Measurements from ENCODE around the gene SLC4A3. TPM values are rescaled to one million over a fixed set of nuclear protein-coding genes. Genes with fewer than 3 reads are reported as not detected.

Gene SLC4A3
- total and polyA plus RNA-seq, 2 of the 13 experiments (the other 11 are each of a cell fraction or from before 2014, with no cell fraction given): 0.18 to 0.95 TPM

GRCh38 chr2:219618733-219619122 lies 8.7 kb upstream of the SLC4A3 start (continued):
- TF ChIP-seq GATAD1 (CRISPR knock-in tag; IDR thresholded peaks at IDR 0.05) (no peak), ZFYVE20 (CRISPR knock-in tag; IDR thresholded peaks at IDR 0.05; ENCODE audit: borderline replicate concordance, low read depth) (no peak), MEIS1 (CRISPR knock-in tag; IDR thresholded peaks at IDR 0.05; ENCODE audit: borderline replicate concordance) (no peak), BORCS8-MEF2B (CRISPR knock-in tag; IDR thresholded peaks at IDR 0.05) (no peak), ZNF749 (CRISPR knock-in tag; IDR thresholded peaks at IDR 0.05; ENCODE audit: borderline replicate concordance) (no peak), ZNF280D (CRISPR knock-in tag; IDR thresholded peaks at IDR 0.05) (no peak), ISX (CRISPR knock-in tag; conservative IDR thresholded peaks at IDR 0.05) (no peak), ZNF747 (CRISPR knock-in tag; IDR thresholded peaks at IDR 0.05; ENCODE audit: borderline replicate concordance) (no peak), ZNF780A (CRISPR knock-in tag; IDR thresholded peaks at IDR 0.05) (no peak), ZNF598 (CRISPR knock-in tag; IDR thresholded peaks at IDR 0.05; ENCODE audit: borderline replicate concordance) (no peak), E2F2 (CRISPR knock-in tag; IDR thresholded peaks at IDR 0.05; ENCODE audit: borderline replicate concordance) (no peak), U2AF2 (IDR thresholded peaks at IDR 0.05; ENCODE audit: low read depth, low read length) (no peak), HES4 (CRISPR knock-in tag; IDR thresholded peaks at IDR 0.05; ENCODE audit: borderline replicate concordance) (no peak), FOXP1 (IDR thresholded peaks at IDR 0.05) (no peak), FOXP1 (CRISPR knock-in tag; IDR thresholded peaks at IDR 0.05) (no peak), JUND (CRISPR knock-in tag; IDR thresholded peaks at IDR 0.05) (no peak), MYNN (CRISPR knock-in tag; IDR thresholded peaks at IDR 0.05; ENCODE audit: low read depth) (no peak), DMAP1 (CRISPR knock-in tag; IDR thresholded peaks at IDR 0.05) (no peak), ELK4 (CRISPR knock-in tag; IDR thresholded peaks at IDR 0.05; ENCODE audit: borderline replicate concordance) (no peak)
- TF ChIP-seq, protein P1, sequence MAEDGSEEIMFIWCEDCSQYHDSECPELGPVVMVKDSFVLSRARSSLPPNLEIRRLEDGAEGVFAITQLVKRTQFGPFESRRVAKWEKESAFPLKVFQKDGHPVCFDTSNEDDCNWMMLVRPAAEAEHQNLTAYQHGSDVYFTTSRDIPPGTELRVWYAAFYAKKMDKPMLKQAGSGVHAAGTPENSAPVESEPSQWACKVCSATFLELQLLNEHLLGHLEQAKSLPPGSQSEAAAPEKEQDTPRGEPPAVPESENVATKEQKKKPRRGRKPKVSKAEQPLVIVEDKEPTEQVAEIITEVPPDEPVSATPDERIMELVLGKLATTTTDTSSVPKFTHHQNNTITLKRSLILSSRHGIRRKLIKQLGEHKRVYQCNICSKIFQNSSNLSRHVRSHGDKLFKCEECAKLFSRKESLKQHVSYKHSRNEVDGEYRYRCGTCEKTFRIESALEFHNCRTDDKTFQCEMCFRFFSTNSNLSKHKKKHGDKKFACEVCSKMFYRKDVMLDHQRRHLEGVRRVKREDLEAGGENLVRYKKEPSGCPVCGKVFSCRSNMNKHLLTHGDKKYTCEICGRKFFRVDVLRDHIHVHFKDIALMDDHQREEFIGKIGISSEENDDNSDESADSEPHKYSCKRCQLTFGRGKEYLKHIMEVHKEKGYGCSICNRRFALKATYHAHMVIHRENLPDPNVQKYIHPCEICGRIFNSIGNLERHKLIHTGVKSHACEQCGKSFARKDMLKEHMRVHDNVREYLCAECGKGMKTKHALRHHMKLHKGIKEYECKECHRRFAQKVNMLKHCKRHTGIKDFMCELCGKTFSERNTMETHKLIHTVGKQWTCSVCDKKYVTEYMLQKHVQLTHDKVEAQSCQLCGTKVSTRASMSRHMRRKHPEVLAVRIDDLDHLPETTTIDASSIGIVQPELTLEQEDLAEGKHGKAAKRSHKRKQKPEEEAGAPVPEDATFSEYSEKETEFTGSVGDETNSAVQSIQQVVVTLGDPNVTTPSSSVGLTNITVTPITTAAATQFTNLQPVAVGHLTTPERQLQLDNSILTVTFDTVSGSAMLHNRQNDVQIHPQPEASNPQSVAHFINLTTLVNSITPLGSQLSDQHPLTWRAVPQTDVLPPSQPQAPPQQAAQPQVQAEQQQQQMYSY (CRISPR knock-in tag; IDR thresholded peaks at IDR 0.05): no peak
- TF ChIP-seq, protein P2, sequence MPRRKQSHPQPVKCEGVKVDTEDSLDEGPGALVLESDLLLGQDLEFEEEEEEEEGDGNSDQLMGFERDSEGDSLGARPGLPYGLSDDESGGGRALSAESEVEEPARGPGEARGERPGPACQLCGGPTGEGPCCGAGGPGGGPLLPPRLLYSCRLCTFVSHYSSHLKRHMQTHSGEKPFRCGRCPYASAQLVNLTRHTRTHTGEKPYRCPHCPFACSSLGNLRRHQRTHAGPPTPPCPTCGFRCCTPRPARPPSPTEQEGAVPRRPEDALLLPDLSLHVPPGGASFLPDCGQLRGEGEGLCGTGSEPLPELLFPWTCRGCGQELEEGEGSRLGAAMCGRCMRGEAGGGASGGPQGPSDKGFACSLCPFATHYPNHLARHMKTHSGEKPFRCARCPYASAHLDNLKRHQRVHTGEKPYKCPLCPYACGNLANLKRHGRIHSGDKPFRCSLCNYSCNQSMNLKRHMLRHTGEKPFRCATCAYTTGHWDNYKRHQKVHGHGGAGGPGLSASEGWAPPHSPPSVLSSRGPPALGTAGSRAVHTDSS (CRISPR knock-in tag; conservative IDR thresholded peaks at IDR 0.05): no peak
